Transverse colon (tissue), 4 donors: ENCODE data around the gene AFP. TPM values are rescaled to one million over a fixed set of nuclear protein-coding genes. Genes with fewer than 3 reads are reported as not detected.

Experiments used
- DNase-seq: peaks from one replicate; pipeline ENCODE4 v3.0.0-alpha.2; 2019
- H3K27ac ChIP-seq, 4 donors: fragments of 200-600 bp; sonication (generic); 2 replicates each; pipeline ENCODE4 v1.5.1; 2016 to 2018; ENCODE audit warnings: inconsistent platforms in 4 of 4
- H3K27me3 ChIP-seq: fragments of 200-600 bp; sonication (generic); 2 replicates; pipeline ENCODE4 v1.5.1; 2017; ENCODE audit warnings: inconsistent platforms
- H3K36me3 ChIP-seq, 4 donors: fragments of 200-600 bp; sonication (generic); 2 replicates each; pipeline ENCODE4 v1.5.1; 2017 to 2019; ENCODE audit warnings: inconsistent platforms in 4 of 4
- H3K4me1 ChIP-seq, 4 donors: fragments of 200-600 bp; sonication (generic); 2 replicates each; pipeline ENCODE4 v1.5.1; 2017 to 2020; ENCODE audit warnings: inconsistent platforms in 4 of 4
- H3K4me3 ChIP-seq, 4 donors: fragments of 200-600 bp; sonication (generic); 1 replicate in 1 of 4; 2 replicates in 3 of 4; pipeline versions ENCODE4 v1.5.1 to v1.6.1; 2017 to 2019; ENCODE audit warnings: inconsistent platforms in 4 of 4
- H3K9me3 ChIP-seq, 2 donors: fragments of 200-600 bp; sonication (generic); 2 replicates each; pipeline ENCODE4 v1.5.1; 2017 to 2019; ENCODE audit warnings: inconsistent platforms in 2 of 2
- CTCF ChIP-seq, 5 experiments: fragments of 200-600 bp in 3 of 5; fragments of 450-650 bp in 2 of 5; sonication (generic) in 3 of 5; IDR thresholded peaks; 1 replicate in 2 of 5; 2 replicates in 3 of 5; pipeline ENCODE4 v1.5.1; 2016 to 2017; ENCODE audit warnings: antibody characterized with exemption in 5 of 5, inconsistent platforms in 3 of 5, mild to moderate bottlenecking in 2 of 5, moderate library complexity in 1 of 5
- EP300 ChIP-seq: sonication (generic); formaldehyde crosslinking; IDR thresholded peaks from one replicate; pipeline ENCODE4 v1.6.1; 2017; ENCODE audit warnings: antibody characterized with exemption, low read depth
- POLR2A ChIP-seq: fragments of 450-650 bp; IDR thresholded peaks from one replicate; pipeline ENCODE4 v1.6.1; 2016; ENCODE audit warnings: antibody characterized with exemption, mild to moderate bottlenecking, moderate library complexity
- POLR2AphosphoS5 ChIP-seq, 3 donors: sonication (generic); formaldehyde crosslinking; IDR thresholded peaks; one replicate each; pipeline ENCODE4 v1.6.1; 2016; ENCODE audit warnings: antibody characterized with exemption in 3 of 3
- WGBS, 2 donors: methylation state at CpG; one replicate each; pipeline ENCODE4 v1.1.5; 2018; ENCODE audit warnings: low coverage in 1 of 2; 5-methylcytosine and 5-hydroxymethylcytosine counted together
- in situ Hi-C, 4 donors: fragments of 200-750 bp; cut with MboI; loops; one replicate each; pipeline versions ENCODE4 v1.15.0 to v1.15.1; 2017; ENCODE audit warnings: low sequenced_read_pairs in 3 of 4, low pct_ligation_motif_present in 1 of 4, low pct_unique_long_range_greater_than_20kb in 1 of 4
- intact Hi-C: fragments of 100-400 bp; cut with DNase I; formaldehyde crosslinking; loops from one replicate; pipeline ENCODE4 v1.15.1; 2023; ENCODE audit warnings: low total_unique reads
- total RNA-seq, 4 donors: library from RNA; depleted of rRNA; stranded (reverse); fragments of >200 nt; gene quantifications; one replicate each; pipeline ENCODE4 v1.1.0, GENCODE V29; 2016

Gene AFP
- total RNA-seq, 4 donors from 2014 or later = not detected

- TF ChIP-seq POLR2AphosphoS5 (IDR thresholded peaks at IDR 0.05) (peak in 1 of 3 donors; percentile 43), CTCF (IDR thresholded peaks at IDR 0.05) (no peak)
- Histone ChIP-seq H3K4me3 (no peak overlapping the region), H3K4me1 (peaks cover 0 to 12% (median 5%) of the 10 kb centered on the region in 4 donors), H3K9me3 (no peaks in the 10 kb centered on the region), H3K27ac (no peak overlapping the region), H3K36me3 (no peaks in the 10 kb centered on the region), H3K27me3 (no peaks in the 10 kb centered on the region)
- in situ Hi-C loops = no loop called here
- DNase-seq = peak; percentile 56
- intact Hi-C loops = loop anchor here (10.0 kb wide), 1 partner anchor 1448 kb away; no protein-coding TSS in a partner anchor
- 29 to 49% methylated on average over 2 of the region's 2 CpGs for WGBS, 2 donors
Observed at GRCh38 chr4:73452953-73453700, 17.1 kb downstream of the AFP start.

GRCh38 chr4:73453701-73454005 lies 17.6 kb downstream of the AFP start:
- no peak for DNase-seq
- Histone ChIP-seq H3K27ac (no peak overlapping the region), H3K36me3 (no peaks in the 10 kb centered on the region), H3K9me3 (no peaks in the 10 kb centered on the region), H3K27me3 (no peaks in the 10 kb centered on the region), H3K4me3 (no peak overlapping the region), H3K4me1 (peaks cover 0 to 12% (median 5%) of the 10 kb centered on the region in 4 donors)
- intact Hi-C loops (loop anchor here (10.0 kb wide), 1 partner anchor 1449 kb away; no protein-coding TSS in a partner anchor), in situ Hi-C loops (no loop called here)
- TF ChIP-seq EP300 (no peak), POLR2AphosphoS5 (IDR thresholded peaks at IDR 0.05) (no peak), POLR2A (no peak), CTCF (IDR thresholded peaks at IDR 0.05) (no peak)

DNA sequence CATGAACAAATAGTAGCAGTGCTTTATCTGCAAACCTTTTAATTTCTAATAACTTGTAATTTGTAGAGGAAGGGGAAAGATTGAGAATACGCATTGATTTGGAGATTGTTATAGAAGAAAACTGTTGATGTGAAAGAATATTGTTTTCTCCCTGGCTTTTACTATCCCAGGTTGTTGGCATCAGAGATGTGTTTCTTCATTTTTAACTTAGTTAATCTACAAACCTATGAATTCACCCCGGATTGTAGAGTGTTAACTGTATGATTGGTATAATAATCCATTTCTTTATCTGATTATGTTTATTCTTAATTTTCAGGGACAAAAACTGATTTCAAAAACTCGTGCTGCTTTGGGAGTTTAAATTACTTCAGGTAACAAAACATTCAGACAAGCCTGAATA lies 18.9 kb downstream of the AFP start:
- H3K27ac ChIP-seq = no peak overlapping the region
- TF ChIP-seq POLR2AphosphoS5 (IDR thresholded peaks at IDR 0.05) = no peak
- TF ChIP-seq EP300 = no peak
- H3K4me3 ChIP-seq = no peak overlapping the region
- peaks cover 0 to 12% (median 5%) of the 10 kb centered on the region in 4 donors for H3K4me1 ChIP-seq
- H3K27me3 ChIP-seq = no peaks in the 10 kb centered on the region
- no peak for DNase-seq
- H3K36me3 ChIP-seq = no peaks in the 10 kb centered on the region
- intact Hi-C loops (loop anchor here (10.0 kb wide), 1 partner anchor 1450 kb away; no protein-coding TSS in a partner anchor), in situ Hi-C loops (no loop called here)
- 76 to 88% methylated on average over 3 of the region's 3 CpGs for WGBS, 2 donors
- H3K9me3 ChIP-seq = no peaks in the 10 kb centered on the region

- H3K9me3 ChIP-seq = no peaks in the 10 kb centered on the region
- no peaks in the 10 kb centered on the region for H3K36me3 ChIP-seq
- no peak for DNase-seq
- in situ Hi-C loops (no loop called here), intact Hi-C loops (loop anchor here (10.0 kb wide), 1 partner anchor 1452 kb away; no protein-coding TSS in a partner anchor)
- H3K4me3 ChIP-seq = no peak overlapping the region
- 79 to 82% methylated on average over 4 of the region's 5 CpGs for WGBS, 2 donors
- H3K4me1 ChIP-seq = peaks cover 0 to 12% (median 5%) of the 10 kb centered on the region in 4 donors
- TF ChIP-seq POLR2A (no peak), CTCF (IDR thresholded peaks at IDR 0.05) (no peak), EP300 (no peak), POLR2AphosphoS5 (IDR thresholded peaks at IDR 0.05) (no peak)
- H3K27ac ChIP-seq = no peak overlapping the region
- no peaks in the 10 kb centered on the region for H3K27me3 ChIP-seq
Observed at GRCh38 chr4:73456177-73457022, 20.4 kb downstream of the AFP start.
